ENCODE measurements around the gene RAB6A.

RAB6A gene

GRCh38 chr11:73651661-73652045 is 109.2 kb downstream of the RAB6A start:
- intact Hi-C loops (cut with micrococcal nuclease): no loop called here
- Mint-ChIP-seq H3K27ac (no peak overlapping the region), H3K27me3 (peaks cover 22% of the 10 kb centered on the region), H3K9me3 (no peaks in the 10 kb centered on the region), H3K4me3 (no peak overlapping the region), H3K36me3 (ENCODE audit: low read depth) (no peaks in the 10 kb centered on the region), H3K4me1 (ENCODE audit: low read depth) (peaks cover 14% of the 10 kb centered on the region)

- intact Hi-C loops (cut with micrococcal nuclease): no loop called here
- Mint-ChIP-seq H3K27me3 (peaks cover 24% of the 10 kb centered on the region), H3K4me3 (no peak overlapping the region), H3K27ac (no peak overlapping the region), H3K9me3 (no peaks in the 10 kb centered on the region), H3K4me1 (ENCODE audit: low read depth) (peaks cover 15% of the 10 kb centered on the region), H3K36me3 (ENCODE audit: low read depth) (no peaks in the 10 kb centered on the region)
Observed at GRCh38 chr11:73651252-73651651, 109.6 kb downstream of the RAB6A start.

- intact Hi-C loops (cut with micrococcal nuclease): no loop called here
- no peak overlapping the region for H3K27ac Mint-ChIP-seq
- H3K9me3 Mint-ChIP-seq: no peaks in the 10 kb centered on the region
- peaks cover 22% of the 10 kb centered on the region for H3K4me1 Mint-ChIP-seq (ENCODE audit: low read depth)
- peaks cover 31% of the 10 kb centered on the region for H3K27me3 Mint-ChIP-seq
- H3K4me3 Mint-ChIP-seq: no peak overlapping the region
- no peaks in the 10 kb centered on the region for H3K36me3 Mint-ChIP-seq (ENCODE audit: low read depth)
Observed at GRCh38 chr11:73650400-73650799, 110.5 kb downstream of the RAB6A start.

GRCh38 chr11:73649206-73649605 is 111.7 kb downstream of the RAB6A start:
- H3K27me3 Mint-ChIP-seq: peaks cover 34% of the 10 kb centered on the region
- no peak overlapping the region for H3K4me3 Mint-ChIP-seq
- H3K27ac Mint-ChIP-seq: peak overlapping the region; percentile 3
- no peaks in the 10 kb centered on the region for H3K9me3 Mint-ChIP-seq
- H3K36me3 Mint-ChIP-seq (ENCODE audit: low read depth): no peaks in the 10 kb centered on the region
- intact Hi-C loops (cut with micrococcal nuclease): no loop called here
- peaks cover 27% of the 10 kb centered on the region for H3K4me1 Mint-ChIP-seq (ENCODE audit: low read depth)

GRCh38 chr11:73648571-73649046 is 112.3 kb downstream of the RAB6A start:
- Mint-ChIP-seq H3K4me3 (no peak overlapping the region), H3K27ac (peak overlapping the region; percentile 3), H3K4me1 (ENCODE audit: low read depth) (peaks cover 27% of the 10 kb centered on the region), H3K27me3 (peaks cover 32% of the 10 kb centered on the region), H3K36me3 (ENCODE audit: low read depth) (no peaks in the 10 kb centered on the region), H3K9me3 (no peaks in the 10 kb centered on the region)
- intact Hi-C loops (cut with micrococcal nuclease): no loop called here

GRCh38 chr11:73648121-73648520 is 112.8 kb downstream of the RAB6A start:
- H3K36me3 Mint-ChIP-seq (ENCODE audit: low read depth): no peaks in the 10 kb centered on the region
- intact Hi-C loops (cut with micrococcal nuclease): no loop called here

GRCh38 chr11:73647459-73648100 is 113.3 kb downstream of the RAB6A start:
- H3K4me3 Mint-ChIP-seq: peak overlapping the region; percentile 49
- peak overlapping the region; percentile 39 for H3K27ac Mint-ChIP-seq
- peaks cover 27% of the 10 kb centered on the region for H3K4me1 Mint-ChIP-seq (ENCODE audit: low read depth)
- H3K9me3 Mint-ChIP-seq: no peaks in the 10 kb centered on the region
- no peaks in the 10 kb centered on the region for H3K36me3 Mint-ChIP-seq (ENCODE audit: low read depth)
- peaks cover 31% of the 10 kb centered on the region for H3K27me3 Mint-ChIP-seq
- intact Hi-C loops (cut with micrococcal nuclease): no loop called here

More at GRCh38 chr11:73648121-73648520, 112.8 kb downstream of the RAB6A start:
- H3K27ac Mint-ChIP-seq: no peak overlapping the region
- H3K27me3 Mint-ChIP-seq: peaks cover 31% of the 10 kb centered on the region
- peaks cover 27% of the 10 kb centered on the region for H3K4me1 Mint-ChIP-seq (ENCODE audit: low read depth)
- H3K9me3 Mint-ChIP-seq: no peaks in the 10 kb centered on the region
- no peak overlapping the region for H3K4me3 Mint-ChIP-seq

- Mint-ChIP-seq H3K27me3 (peaks cover 31% of the 10 kb centered on the region), H3K4me1 (ENCODE audit: low read depth) (peaks cover 27% of the 10 kb centered on the region), H3K9me3 (no peaks in the 10 kb centered on the region), H3K4me3 (peak within 1 kb of the TSS; percentile 49), H3K27ac (peak within 1 kb of the TSS; percentile 50), H3K36me3 (ENCODE audit: low read depth) (no peaks in the 10 kb centered on the region)
- intact Hi-C loops (cut with micrococcal nuclease): no loop called here
Observed at GRCh38 chr11:73645972-73646631, 114.8 kb downstream of the RAB6A start, which contains the start of gene PLEKHB1. TSS of gene PLEKHB1 (plus strand) at chr11:73646581. CDS start at chr11:73646609, 28 bp downstream.

GRCh38 chr11:73645121-73645969 is 115.5 kb downstream of the RAB6A start:
- H3K36me3 Mint-ChIP-seq (ENCODE audit: low read depth): no peaks in the 10 kb centered on the region
- intact Hi-C loops (cut with micrococcal nuclease): no loop called here
- H3K4me3 Mint-ChIP-seq: no peak overlapping the region
- peaks cover 32% of the 10 kb centered on the region for H3K27me3 Mint-ChIP-seq
- H3K27ac Mint-ChIP-seq: peak overlapping the region; percentile 50
- peaks cover 27% of the 10 kb centered on the region for H3K4me1 Mint-ChIP-seq (ENCODE audit: low read depth)
- H3K9me3 Mint-ChIP-seq: no peaks in the 10 kb centered on the region

- H3K9me3 Mint-ChIP-seq: no peaks in the 10 kb centered on the region
- intact Hi-C loops (cut with micrococcal nuclease): no loop called here
- no peak overlapping the region for H3K4me3 Mint-ChIP-seq
- H3K36me3 Mint-ChIP-seq (ENCODE audit: low read depth): no peaks in the 10 kb centered on the region
- peaks cover 14% of the 10 kb centered on the region for H3K27me3 Mint-ChIP-seq
- peaks cover 13% of the 10 kb centered on the region for H3K4me1 Mint-ChIP-seq (ENCODE audit: low read depth)
- H3K27ac Mint-ChIP-seq: no peak overlapping the region
Observed at GRCh38 chr11:73641668-73642067, 119.2 kb downstream of the RAB6A start.

- H3K27me3 Mint-ChIP-seq: peaks cover 7% of the 10 kb centered on the region
- intact Hi-C loops (cut with micrococcal nuclease): no loop called here
- no peaks in the 10 kb centered on the region for H3K36me3 Mint-ChIP-seq (ENCODE audit: low read depth)
- H3K4me1 Mint-ChIP-seq (ENCODE audit: low read depth): peaks cover 12% of the 10 kb centered on the region
- no peak overlapping the region for H3K27ac Mint-ChIP-seq
- H3K9me3 Mint-ChIP-seq: no peaks in the 10 kb centered on the region
- no peak overlapping the region for H3K4me3 Mint-ChIP-seq
Observed at GRCh38 chr11:73640592-73640991, 120.3 kb downstream of the RAB6A start.

GRCh38 chr11:73637012-73637411 is 123.9 kb downstream of the RAB6A start:
- no peaks in the 10 kb centered on the region for H3K36me3 Mint-ChIP-seq (ENCODE audit: low read depth)
- H3K27me3 Mint-ChIP-seq: peaks cover 2% of the 10 kb centered on the region
- peaks cover 11% of the 10 kb centered on the region for H3K4me1 Mint-ChIP-seq (ENCODE audit: low read depth)
- no peaks in the 10 kb centered on the region for H3K9me3 Mint-ChIP-seq
- H3K4me3 Mint-ChIP-seq: no peak overlapping the region
- no peak overlapping the region for H3K27ac Mint-ChIP-seq
- intact Hi-C loops (cut with micrococcal nuclease): no loop called here

- Mint-ChIP-seq H3K9me3 (no peaks in the 10 kb centered on the region), H3K4me1 (ENCODE audit: low read depth) (peaks cover 11% of the 10 kb centered on the region), H3K4me3 (no peak overlapping the region), H3K27ac (no peak overlapping the region), H3K36me3 (ENCODE audit: low read depth) (no peaks in the 10 kb centered on the region), H3K27me3 (peaks cover 2% of the 10 kb centered on the region)
- intact Hi-C loops (cut with micrococcal nuclease): no loop called here
Observed at GRCh38 chr11:73636249-73636648, 124.6 kb downstream of the RAB6A start.

- Mint-ChIP-seq H3K9me3 (no peaks in the 10 kb centered on the region), H3K27me3 (peaks cover 2% of the 10 kb centered on the region), H3K36me3 (ENCODE audit: low read depth) (no peaks in the 10 kb centered on the region), H3K4me1 (ENCODE audit: low read depth) (peaks cover 11% of the 10 kb centered on the region), H3K27ac (no peak overlapping the region), H3K4me3 (no peak overlapping the region)
- intact Hi-C loops (cut with micrococcal nuclease): no loop called here
Observed at GRCh38 chr11:73635721-73636120, 125.2 kb downstream of the RAB6A start.
